NCI-H2196 (cell line): ENCODE results near the gene CNPPD1.

Source experiments
- DNase-seq: peaks from one replicate; lab custom pipeline; 2025; ENCODE audit not compliant: unreplicated experiment; lab: John Stamatoyannopoulos, UW

CNPPD1 gene

GRCh38 chr2:219181531-219181930, 4.8 kb upstream of the CNPPD1 start:
- no peak for DNase-seq

DNA sequence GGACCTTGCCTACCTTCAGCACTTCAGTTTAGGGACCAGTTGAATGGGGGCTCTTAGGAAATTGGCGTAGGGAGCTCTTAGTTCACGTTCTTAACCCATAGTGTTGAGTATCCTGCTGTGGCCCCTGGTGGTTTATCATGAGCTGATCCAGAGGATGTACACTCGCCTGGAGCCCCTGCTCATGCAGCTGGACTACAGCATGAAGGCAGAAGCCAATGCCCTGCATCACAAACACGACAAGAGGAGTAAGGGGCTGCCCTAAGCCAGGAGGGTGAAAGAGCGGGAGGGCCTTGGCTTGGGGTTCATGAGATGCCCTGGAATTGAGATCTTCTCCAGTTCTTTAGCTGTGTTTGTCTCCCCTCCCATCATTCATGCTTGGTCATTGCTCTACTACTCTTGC, 4.2 kb upstream of the CNPPD1 start:
- no peak for DNase-seq

DNA sequence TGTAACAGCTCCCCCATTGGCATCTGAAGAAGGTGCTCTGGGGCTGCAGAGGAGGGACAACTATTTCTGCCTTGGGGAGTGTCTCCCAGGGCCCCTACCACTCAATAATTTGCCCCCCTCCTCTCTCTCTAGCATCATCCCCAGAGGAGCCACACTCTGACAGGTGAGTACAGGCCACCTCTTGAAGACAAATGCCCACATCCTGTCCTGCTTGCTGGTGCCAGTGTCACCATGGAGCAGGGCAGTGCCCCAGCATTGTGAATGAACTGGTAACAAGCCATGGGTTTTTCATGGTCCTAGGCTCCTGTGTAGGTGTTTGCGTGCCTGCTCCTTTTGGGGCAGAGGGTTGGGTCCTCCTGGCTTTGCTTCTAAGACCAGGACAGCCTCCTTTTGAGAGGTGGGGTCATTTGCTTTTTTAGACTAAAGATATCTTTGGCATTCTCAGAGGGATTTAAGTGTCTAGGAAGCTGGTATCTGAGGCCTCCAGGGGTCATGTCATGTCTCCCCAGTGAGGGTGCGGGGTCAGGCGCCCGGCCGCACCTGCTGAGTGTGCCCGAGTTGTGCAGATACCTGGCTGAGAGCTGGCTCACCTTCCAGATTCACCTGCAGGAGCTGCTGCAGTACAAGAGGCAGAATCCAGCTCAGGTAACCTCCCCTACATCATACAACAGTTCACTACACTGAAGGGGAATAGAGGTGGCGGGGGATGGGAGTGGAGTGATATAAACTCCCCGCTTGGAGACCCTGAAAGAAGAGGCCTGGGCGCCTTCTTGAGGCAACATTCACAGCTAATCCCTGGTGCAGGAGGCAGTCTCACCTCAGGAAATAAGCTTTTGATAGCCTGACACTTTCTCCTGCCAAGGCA, 3.1 kb upstream of the CNPPD1 start:
- DNase-seq: no peak

DNA sequence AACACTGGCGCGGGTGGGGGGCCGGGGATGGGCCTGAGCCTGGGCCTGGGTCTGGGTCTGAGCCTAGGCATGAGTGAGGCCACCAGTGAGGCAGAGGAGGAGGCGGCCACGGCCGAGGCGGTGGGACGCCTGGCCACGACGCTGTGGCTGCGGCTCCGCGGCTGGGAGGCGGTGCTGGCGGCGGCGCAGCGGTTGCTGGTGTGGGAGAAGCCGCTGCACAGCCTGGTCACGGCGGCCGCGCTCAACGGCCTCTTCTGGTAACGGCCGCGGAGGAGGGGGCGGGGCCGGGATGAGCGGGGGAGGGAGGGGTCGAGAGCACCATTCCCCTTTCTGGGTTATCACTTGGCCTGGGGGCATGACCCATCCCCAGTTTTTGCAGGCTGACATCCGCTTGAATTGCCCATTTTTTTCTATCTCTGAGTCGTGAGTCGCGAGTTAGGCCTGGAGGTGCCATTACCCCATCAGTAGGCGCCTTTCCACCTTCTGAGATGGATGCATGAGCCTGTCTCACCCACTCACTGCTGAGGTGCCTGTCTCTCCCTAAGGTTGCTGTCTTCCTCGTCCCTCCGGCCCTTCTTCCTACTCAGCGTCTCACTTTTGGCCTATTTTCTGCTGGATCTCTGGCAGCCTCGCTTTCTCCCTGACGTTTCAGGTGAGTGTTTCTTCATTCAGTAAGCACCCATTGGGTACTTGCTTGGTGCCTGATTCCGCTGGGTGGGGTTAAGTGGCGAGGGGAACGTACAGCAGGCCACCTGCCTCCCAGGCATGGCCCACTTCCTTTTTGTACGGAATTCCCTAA, 1.9 kb upstream of the CNPPD1 start:
- DNase-seq: peak; percentile 33

- DNase-seq: peak; percentile 86
These were observed 1.0 kb upstream of the CNPPD1 start, which contains the start of gene RETREG2 for GRCh38 chr2:219177552-219178376. Gene RETREG2 (plus strand): TSS chr2:219178275. CDS start chr2:219178353, 78 bp downstream.

- no peak for DNase-seq
These were observed 552 bp downstream of the CNPPD1 start for GRCh38 chr2:219175928-219176817.

DNA sequence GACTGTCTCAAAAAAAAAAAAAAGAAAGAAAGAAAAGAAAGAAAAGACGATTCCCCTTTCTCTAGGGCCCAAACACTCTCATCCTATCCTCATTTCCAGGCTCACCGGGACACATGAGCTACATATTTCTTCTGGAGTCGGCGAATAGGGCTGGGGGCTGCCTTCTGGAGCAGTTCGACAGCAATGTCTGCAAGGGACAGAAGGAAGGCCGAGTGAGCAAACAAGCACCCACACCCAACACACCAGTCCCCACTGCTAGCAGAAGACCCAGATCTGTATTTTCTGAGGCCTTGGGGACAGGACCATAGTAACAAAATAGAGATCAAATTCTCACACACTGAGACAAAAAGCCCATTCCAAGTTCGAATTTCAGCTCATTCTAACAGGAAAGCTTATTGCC, 1.2 kb downstream of the CNPPD1 start:
- no peak for DNase-seq

- DNase-seq: no peak
These were observed 1.9 kb downstream of the CNPPD1 start for GRCh38 chr2:219174801-219175200.

GRCh38 chr2:219174146-219174545, 2.6 kb downstream of the CNPPD1 start:
- no peak for DNase-seq

- DNase-seq: no peak
These were observed 3.5 kb downstream of the CNPPD1 start for GRCh38 chr2:219173176-219173575.

GRCh38 chr2:219172231-219173154, 4.2 kb downstream of the CNPPD1 start:
- DNase-seq: no peak

- DNase-seq: peak; percentile 55
These were observed 5.5 kb downstream of the CNPPD1 start for GRCh38 chr2:219171231-219171651.

- no peak for DNase-seq
These were observed 6.6 kb downstream of the CNPPD1 start, which contains the start of gene SLC23A3 for GRCh38 chr2:219169930-219170654. Gene SLC23A3 (minus strand): TSS chr2:219170029. CDS start chr2:219169984, 45 bp downstream.

DNA sequence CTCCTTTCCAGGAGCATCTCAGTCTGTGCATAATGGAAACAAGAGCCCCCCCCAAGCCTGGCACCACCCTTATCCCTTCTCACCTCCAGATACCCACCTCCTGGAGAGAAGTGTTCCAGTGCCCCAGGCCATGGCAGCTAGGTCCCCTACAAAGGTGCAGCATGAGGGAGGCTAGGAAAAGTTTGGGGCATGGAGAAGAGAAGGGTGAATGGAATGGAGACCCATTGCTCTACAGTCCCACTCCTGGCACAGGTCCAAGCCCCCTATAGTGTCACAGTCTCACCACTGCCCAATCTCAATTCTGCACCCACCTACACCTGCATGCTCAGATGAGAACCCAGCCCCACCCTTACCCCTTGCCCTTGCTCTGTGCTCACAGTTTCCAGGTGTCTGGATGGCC, 7.8 kb downstream of the CNPPD1 start:
- no peak for DNase-seq

DNA sequence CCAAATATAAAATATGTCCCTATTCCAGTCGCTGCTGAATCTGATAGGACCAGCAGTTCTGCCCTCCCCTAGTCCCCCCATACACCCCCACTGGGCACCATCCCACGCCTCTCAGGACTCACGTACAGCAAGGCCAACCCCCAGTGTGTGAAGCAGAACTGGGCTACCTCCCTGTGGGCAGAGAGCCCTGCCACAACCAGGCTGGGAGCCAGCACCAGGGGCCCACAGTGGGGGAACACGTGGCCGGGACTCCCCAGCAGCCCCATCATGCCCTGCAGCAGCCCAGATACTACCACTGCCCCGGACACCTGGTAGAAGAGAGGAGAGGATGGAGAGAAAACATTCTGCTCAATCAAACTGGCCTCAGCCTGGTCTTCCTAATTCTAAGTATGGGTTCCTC, 8.2 kb downstream of the CNPPD1 start:
- DNase-seq: no peak

GRCh38 chr2:219167997-219168396, 8.7 kb downstream of the CNPPD1 start:
- DNase-seq: no peak

DNA sequence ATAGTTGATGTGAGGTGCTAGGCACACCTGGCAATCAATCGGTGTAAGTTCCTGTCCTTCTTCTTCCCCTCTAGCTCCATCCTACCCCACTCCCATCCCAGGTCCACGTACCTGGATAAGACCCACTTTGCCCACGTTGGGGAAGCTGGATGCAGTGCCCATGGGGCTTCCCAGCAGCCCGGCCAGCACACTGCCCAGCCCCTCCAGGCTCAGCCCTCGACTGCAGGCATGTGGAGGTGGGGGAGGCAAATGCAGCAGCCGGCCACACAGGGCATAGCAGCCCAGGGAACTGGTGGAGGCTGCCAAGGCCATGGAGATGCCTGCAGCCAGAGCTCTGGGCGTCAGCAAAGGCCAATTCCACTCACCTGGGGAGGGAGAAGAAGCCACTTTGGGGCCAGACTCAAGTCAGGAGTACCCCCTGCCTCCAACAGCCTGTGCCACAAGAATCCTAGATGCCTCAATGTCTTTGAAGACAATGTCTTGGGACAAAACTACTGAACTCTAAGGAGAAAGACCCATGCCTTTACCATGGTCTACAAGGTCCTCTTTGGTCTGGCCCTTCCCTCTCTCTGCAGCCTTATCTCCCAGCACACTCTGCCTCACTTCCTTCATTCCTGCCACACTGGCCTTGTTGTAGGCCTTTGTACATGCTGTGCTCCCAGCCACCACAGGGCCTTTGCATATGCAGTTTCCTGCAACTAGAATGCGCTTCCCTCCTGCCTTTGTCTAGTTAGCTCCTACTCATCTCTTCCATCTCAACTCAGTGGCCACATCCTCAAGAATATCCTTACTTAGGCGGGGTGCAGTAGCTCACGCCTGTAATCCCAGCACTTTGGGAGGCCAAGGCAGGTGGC, 11.4 kb downstream of the CNPPD1 start:
- DNase-seq: no peak
